HepG2 (cell line): ENCODE results near the gene ACADVL. TPM values are rescaled to one million over a fixed set of nuclear protein-coding genes. Genes with fewer than 3 reads are reported as not detected.

ENCODE experiments used
- AGO1 ChIP-seq: fragments of 200-400 bp; formaldehyde crosslinking; IDR thresholded peaks from 2 replicates; pipeline ENCODE4 v1.6.1; 2017; ENCODE audit warnings: mild to moderate bottlenecking, low read depth, low read length, moderate library complexity; ENCODE audit not compliant: poor library complexity, severe bottlenecking
- FOXA1 ChIP-seq, 2 experiments: fragments of 450-650 bp in 1 of 2; sonication (generic) in 1 of 2; formaldehyde crosslinking in 1 of 2; IDR thresholded peaks; 2 replicates each; pipeline versions ENCODE4 v1.4.0 to v1.6.1; 2016 to 2020; ENCODE audit warnings: missing genetic modification reagents in 1 of 2
- MED13 ChIP-seq: sonication (generic); formaldehyde crosslinking; IDR thresholded peaks from 2 replicates; pipeline ENCODE4 v1.5.0; 2020; ENCODE audit warnings: missing genetic modification reagents
- MED8 ChIP-seq: sonication (generic); formaldehyde crosslinking; IDR thresholded peaks from 2 replicates; pipeline ENCODE4 v1.8.1; 2023; ENCODE audit warnings: mild to moderate bottlenecking, missing genetic modification reagents; ENCODE audit not compliant: insufficient replicate concordance
- MXI1 ChIP-seq: IDR thresholded peaks from 3 replicates; pipeline ENCODE4 v1.6.1; 2012; ENCODE audit warnings: low read depth, low read length, inconsistent platforms, borderline replicate concordance
- NKX3-1 ChIP-seq: sonication (generic); formaldehyde crosslinking; IDR thresholded peaks from 2 replicates; pipeline ENCODE4 v1.5.0; 2020; ENCODE audit warnings: missing genetic modification reagents
- NONO ChIP-seq, 2 experiments: fragments of 450-650 bp in 1 of 2; sonication (generic) in 1 of 2; formaldehyde crosslinking in 1 of 2; IDR thresholded peaks in 1 of 2; conservative IDR thresholded peaks in 1 of 2; 2 replicates each; pipeline versions ENCODE4 v1.6.1 to v1.8.0; 2017 to 2022; ENCODE audit warnings: mild to moderate bottlenecking in 1 of 2, missing genetic modification reagents in 1 of 2, moderate library complexity in 1 of 2
- PAF1 ChIP-seq: IDR thresholded peaks from 2 replicates; pipeline ENCODE4 v1.6.1; 2016; ENCODE audit warnings: missing genetic modification reagents, missing compliant biosample characterization
- SIX4 ChIP-seq: sonication (generic); formaldehyde crosslinking; IDR thresholded peaks from 2 replicates; pipeline ENCODE4 v1.4.0; 2020; ENCODE audit warnings: missing genetic modification reagents
- ZFP36L2 ChIP-seq: sonication (generic); formaldehyde crosslinking; IDR thresholded peaks from 2 replicates; pipeline ENCODE4 v1.4.0; 2020; ENCODE audit warnings: missing genetic modification reagents
- ZMAT3 ChIP-seq: sonication (generic); formaldehyde crosslinking; conservative IDR thresholded peaks from 2 replicates; pipeline ENCODE4 v1.7.0; 2021; ENCODE audit warnings: missing genetic modification reagents
- ZNF225 ChIP-seq: sonication (generic); formaldehyde crosslinking; IDR thresholded peaks from 2 replicates; pipeline ENCODE4 v1.4.0; 2020; ENCODE audit warnings: mild to moderate bottlenecking, missing genetic modification reagents
- ZNF547 ChIP-seq: sonication (generic); formaldehyde crosslinking; IDR thresholded peaks from 2 replicates; pipeline ENCODE4 v1.5.1; 2020; ENCODE audit warnings: mild to moderate bottlenecking, missing genetic modification reagents
- ZSCAN31 ChIP-seq: sonication (generic); formaldehyde crosslinking; IDR thresholded peaks from 2 replicates; pipeline ENCODE4 v1.5.0; 2020; ENCODE audit warnings: low read depth, mild to moderate bottlenecking, missing genetic modification reagents
- polyA plus RNA-seq, 8 experiments: library from polyadenylated mRNA; depleted of rRNA in 3 of 8; stranded (reverse) in 7 of 8; unstranded in 1 of 8; fragments of >200 nt; fragmentation: Illumina TruSeq in 4 of 8; extraction: Trizol in 4 of 8; gene quantifications; 2 replicates each; pipeline versions ENCODE4 v1.2.1 to v1.2.3, GENCODE V29; 2011 to 2016; ENCODE audit warnings: low read depth in 4 of 8, missing spikeins in 1 of 8, mixed read lengths in 1 of 8; ENCODE audit not compliant: insufficient read depth in 1 of 8
- total RNA-seq, 5 experiments: library from RNA; depleted of rRNA; stranded (reverse); fragments of >200 nt; fragmentation: Illumina TruSeq; extraction: Trizol; gene quantifications; 2 replicates each; pipeline ENCODE4 v1.2.3, GENCODE V29; 2016; ENCODE audit warnings: low read depth in 1 of 5
- TF ChIP-seq, protein P1 (sequence below): sonication (generic); formaldehyde crosslinking; IDR thresholded peaks from 2 replicates; pipeline ENCODE4 v1.5.0; 2020; ENCODE audit warnings: mild to moderate bottlenecking, missing genetic modification reagents, borderline replicate concordance
- TF ChIP-seq, protein P2 (sequence below): sonication (generic); formaldehyde crosslinking; IDR thresholded peaks from 2 replicates; pipeline ENCODE4 v1.5.1; 2020; ENCODE audit warnings: mild to moderate bottlenecking, moderate library complexity, missing genetic modification reagents

The ACADVL gene
- total and polyA plus RNA-seq, 2 of the 13 experiments (the other 11 are each of a cell fraction or from before 2014, with no cell fraction given): 219 to 412 TPM

DNA sequence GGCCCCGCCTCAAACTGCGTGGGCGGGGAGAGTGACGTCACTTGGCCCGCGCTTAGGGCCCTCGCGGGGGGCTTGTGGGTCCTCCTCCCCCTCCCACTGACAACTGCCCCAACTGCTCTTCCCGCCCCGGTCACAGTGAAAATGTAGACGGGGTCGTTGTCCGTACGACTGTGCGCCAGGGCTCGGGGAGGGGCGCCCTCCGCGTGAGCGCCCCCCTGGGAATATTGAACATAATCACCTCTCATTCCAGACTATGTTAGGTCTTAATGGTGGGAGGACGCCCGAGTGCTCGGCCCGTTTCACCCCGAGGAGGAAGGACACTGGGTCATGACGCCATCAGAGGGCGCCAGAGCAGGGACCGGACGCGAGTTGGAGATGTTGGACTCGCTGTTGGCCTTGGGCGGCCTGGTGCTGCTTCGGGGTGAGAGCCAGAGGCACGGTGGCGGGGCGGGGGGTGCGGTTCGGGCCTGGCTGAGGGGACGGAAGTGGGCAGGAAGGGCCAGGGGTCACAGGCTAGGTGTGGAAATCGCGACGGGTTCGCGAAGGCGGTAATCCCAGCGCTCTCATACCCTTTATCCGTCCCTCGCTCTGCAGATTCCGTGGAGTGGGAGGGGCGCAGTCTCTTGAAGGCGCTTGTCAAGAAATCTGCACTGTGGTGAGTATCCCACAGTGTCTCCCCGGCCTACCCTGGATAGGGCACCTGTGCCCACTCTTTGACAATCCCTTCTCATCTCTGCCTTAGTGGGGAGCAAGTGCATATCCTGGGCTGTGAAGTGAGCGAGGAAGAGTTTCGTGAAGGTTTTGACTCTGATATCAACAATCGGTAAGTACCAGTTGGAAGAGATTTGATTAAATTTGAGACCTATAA, 32.7 kb downstream of the ACADVL start, which contains the start of gene ELP5 (continued):
- TF ChIP-seq, protein P1, sequence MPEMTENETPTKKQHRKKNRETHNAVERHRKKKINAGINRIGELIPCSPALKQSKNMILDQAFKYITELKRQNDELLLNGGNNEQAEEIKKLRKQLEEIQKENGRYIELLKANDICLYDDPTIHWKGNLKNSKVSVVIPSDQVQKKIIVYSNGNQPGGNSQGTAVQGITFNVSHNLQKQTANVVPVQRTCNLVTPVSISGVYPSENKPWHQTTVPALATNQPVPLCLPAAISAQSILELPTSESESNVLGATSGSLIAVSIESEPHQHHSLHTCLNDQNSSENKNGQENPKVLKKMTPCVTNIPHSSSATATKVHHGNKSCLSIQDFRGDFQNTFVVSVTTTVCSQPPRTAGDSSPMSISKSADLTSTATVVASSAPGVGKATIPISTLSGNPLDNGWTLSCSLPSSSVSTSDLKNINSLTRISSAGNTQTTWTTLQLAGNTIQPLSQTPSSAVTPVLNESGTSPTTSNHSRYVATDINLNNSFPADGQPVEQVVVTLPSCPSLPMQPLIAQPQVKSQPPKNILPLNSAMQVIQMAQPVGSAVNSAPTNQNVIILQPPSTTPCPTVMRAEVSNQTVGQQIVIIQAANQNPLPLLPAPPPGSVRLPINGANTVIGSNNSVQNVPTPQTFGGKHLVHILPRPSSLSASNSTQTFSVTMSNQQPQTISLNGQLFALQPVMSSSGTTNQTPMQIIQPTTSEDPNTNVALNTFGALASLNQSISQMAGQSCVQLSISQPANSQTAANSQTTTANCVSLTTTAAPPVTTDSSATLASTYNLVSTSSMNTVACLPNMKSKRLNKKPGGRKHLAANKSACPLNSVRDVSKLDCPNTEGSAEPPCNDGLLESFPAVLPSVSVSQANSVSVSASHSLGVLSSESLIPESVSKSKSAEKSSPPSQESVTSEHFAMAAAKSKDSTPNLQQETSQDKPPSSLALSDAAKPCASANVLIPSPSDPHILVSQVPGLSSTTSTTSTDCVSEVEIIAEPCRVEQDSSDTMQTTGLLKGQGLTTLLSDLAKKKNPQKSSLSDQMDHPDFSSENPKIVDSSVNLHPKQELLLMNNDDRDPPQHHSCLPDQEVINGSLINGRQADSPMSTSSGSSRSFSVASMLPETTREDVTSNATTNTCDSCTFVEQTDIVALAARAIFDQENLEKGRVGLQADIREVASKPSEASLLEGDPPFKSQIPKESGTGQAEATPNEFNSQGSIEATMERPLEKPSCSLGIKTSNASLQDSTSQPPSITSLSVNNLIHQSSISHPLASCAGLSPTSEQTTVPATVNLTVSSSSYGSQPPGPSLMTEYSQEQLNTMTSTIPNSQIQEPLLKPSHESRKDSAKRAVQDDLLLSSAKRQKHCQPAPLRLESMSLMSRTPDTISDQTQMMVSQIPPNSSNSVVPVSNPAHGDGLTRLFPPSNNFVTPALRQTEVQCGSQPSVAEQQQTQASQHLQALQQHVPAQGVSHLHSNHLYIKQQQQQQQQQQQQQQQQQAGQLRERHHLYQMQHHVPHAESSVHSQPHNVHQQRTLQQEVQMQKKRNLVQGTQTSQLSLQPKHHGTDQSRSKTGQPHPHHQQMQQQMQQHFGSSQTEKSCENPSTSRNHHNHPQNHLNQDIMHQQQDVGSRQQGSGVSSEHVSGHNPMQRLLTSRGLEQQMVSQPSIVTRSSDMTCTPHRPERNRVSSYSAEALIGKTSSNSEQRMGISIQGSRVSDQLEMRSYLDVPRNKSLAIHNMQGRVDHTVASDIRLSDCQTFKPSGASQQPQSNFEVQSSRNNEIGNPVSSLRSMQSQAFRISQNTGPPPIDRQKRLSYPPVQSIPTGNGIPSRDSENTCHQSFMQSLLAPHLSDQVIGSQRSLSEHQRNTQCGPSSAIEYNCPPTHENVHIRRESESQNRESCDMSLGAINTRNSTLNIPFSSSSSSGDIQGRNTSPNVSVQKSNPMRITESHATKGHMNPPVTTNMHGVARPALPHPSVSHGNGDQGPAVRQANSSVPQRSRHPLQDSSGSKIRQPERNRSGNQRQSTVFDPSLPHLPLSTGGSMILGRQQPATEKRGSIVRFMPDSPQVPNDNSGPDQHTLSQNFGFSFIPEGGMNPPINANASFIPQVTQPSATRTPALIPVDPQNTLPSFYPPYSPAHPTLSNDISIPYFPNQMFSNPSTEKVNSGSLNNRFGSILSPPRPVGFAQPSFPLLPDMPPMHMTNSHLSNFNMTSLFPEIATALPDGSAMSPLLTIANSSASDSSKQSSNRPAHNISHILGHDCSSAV (CRISPR knock-in tag): 0 out of 2 replicates have a peak, but pooled peaks have one; percentile 24
- TF ChIP-seq NONO (IDR thresholded peaks at IDR 0.05) (no peak), NONO (CRISPR knock-in tag; conservative IDR thresholded peaks at IDR 0.05) (peak; percentile 88), NKX3-1 (CRISPR knock-in tag) (peak; percentile 16; the same call in 1 of the 2 replicates), FOXA1 (IDR thresholded peaks at IDR 0.05) (no peak), FOXA1 (CRISPR knock-in tag; IDR thresholded peaks at IDR 0.05) (no peak), MED13 (no peak), SIX4 (CRISPR knock-in tag) (no peak; the same call in 1 of the 2 replicates), ZSCAN31 (CRISPR knock-in tag) (peak; percentile 60; the same call in 1 of the 2 replicates), ZFP36L2 (CRISPR knock-in tag) (no peak), AGO1 (peak; percentile 42), MED8 (peak; percentile 61), ZMAT3 (no peak), MXI1 (peak; percentile 84; the same call in 2 of the 3 replicates), PAF1 (CRISPR knock-in tag) (no peak), ZNF547 (CRISPR knock-in tag) (no peak), ZNF225 (CRISPR knock-in tag) (no peak)
- TF ChIP-seq, protein P2, sequence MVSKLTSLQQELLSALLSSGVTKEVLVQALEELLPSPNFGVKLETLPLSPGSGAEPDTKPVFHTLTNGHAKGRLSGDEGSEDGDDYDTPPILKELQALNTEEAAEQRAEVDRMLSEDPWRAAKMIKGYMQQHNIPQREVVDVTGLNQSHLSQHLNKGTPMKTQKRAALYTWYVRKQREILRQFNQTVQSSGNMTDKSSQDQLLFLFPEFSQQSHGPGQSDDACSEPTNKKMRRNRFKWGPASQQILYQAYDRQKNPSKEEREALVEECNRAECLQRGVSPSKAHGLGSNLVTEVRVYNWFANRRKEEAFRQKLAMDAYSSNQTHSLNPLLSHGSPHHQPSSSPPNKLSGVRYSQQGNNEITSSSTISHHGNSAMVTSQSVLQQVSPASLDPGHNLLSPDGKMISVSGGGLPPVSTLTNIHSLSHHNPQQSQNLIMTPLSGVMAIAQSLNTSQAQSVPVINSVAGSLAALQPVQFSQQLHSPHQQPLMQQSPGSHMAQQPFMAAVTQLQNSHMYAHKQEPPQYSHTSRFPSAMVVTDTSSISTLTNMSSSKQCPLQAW: peak; percentile 93
